Brain microvascular endothelial cell (primary cell): ENCODE measurements around the gene TRNAU1AP.

ENCODE experiments used
- DNase-seq: peaks from one replicate; pipeline ENCODE4 v3.0.0-alpha.2; 2020
- H3K27ac ChIP-seq: fragments of 250-450 bp; sonication (Bioruptor Pico); 2 replicates; pipeline ENCODE4 v1.5.1; 2020; ENCODE audit warnings: mild to moderate bottlenecking, moderate library complexity
- H3K27me3 ChIP-seq: fragments of 250-450 bp; sonication (Bioruptor Pico); replicated peaks from 2 replicates; pipeline ENCODE4 v1.5.1; 2020; ENCODE audit warnings: mild to moderate bottlenecking
- H3K36me3 ChIP-seq: fragments of 250-450 bp; sonication (Bioruptor Pico); replicated peaks from 2 replicates; pipeline ENCODE4 v1.5.1; 2020; ENCODE audit warnings: mild to moderate bottlenecking
- H3K4me3 ChIP-seq: 2 replicates; pipeline ENCODE4 v1.5.1; 2011; ENCODE audit warnings: low read depth, mild to moderate bottlenecking, control low read depth, low read length, moderate library complexity
- CTCF ChIP-seq: IDR thresholded peaks from 2 replicates; pipeline ENCODE4 v1.5.1; 2011; ENCODE audit warnings: low read depth, mild to moderate bottlenecking, moderate library complexity, low read length, control low read depth, inconsistent platforms; ENCODE audit errors: missing control alignments
- in situ Hi-C: cut with HindIII; loops from 2 replicates; pipeline ENCODE4 v1.10.0; 2017; ENCODE audit warnings: low sequenced_read_pairs, low pct_ligation_motif_present

TRNAU1AP gene

GRCh38 chr1:28577738-28578536 is 25.1 kb downstream of the TRNAU1AP start:
- DNase-seq = no peak

GRCh38 chr1:28578696-28579218 is 25.9 kb downstream of the TRNAU1AP start:
- Histone ChIP-seq H3K36me3 (peaks cover 48% of the 10 kb centered on the region), H3K27ac (no peak overlapping the region), H3K4me3 (no peak overlapping the region), H3K27me3 (no peaks in the 10 kb centered on the region)
- TF ChIP-seq CTCF = no peak
- no peak for DNase-seq
- in situ Hi-C loops = no loop called here

More at GRCh38 chr1:28577738-28578536, 25.1 kb downstream of the TRNAU1AP start:
- Histone ChIP-seq H3K27me3 (no peaks in the 10 kb centered on the region), H3K4me3 (no peak overlapping the region), H3K27ac (no peak overlapping the region), H3K36me3 (peaks cover 54% of the 10 kb centered on the region)
- in situ Hi-C loops = no loop called here
- TF ChIP-seq CTCF = no peak

GRCh38 chr1:28579401-28579800 is 26.5 kb downstream of the TRNAU1AP start:
- no peak for TF ChIP-seq CTCF
- peaks cover 46% of the 10 kb centered on the region for H3K36me3 ChIP-seq
- in situ Hi-C loops = no loop called here
- no peak overlapping the region for H3K27ac ChIP-seq
- H3K27me3 ChIP-seq = no peaks in the 10 kb centered on the region
- DNase-seq = no peak
- H3K4me3 ChIP-seq = peak overlapping the region; percentile 96

- TF ChIP-seq CTCF = peak; percentile 19
- in situ Hi-C loops = no loop called here
- Histone ChIP-seq H3K27ac (peak overlapping the region; percentile 68), H3K4me3 (peak overlapping the region; percentile 96), H3K36me3 (peaks cover 46% of the 10 kb centered on the region), H3K27me3 (no peaks in the 10 kb centered on the region)
- no peak for DNase-seq
Observed at GRCh38 chr1:28580722-28581530, 28.0 kb downstream of the TRNAU1AP start.

GRCh38 chr1:28581531-28582247 is 28.8 kb downstream of the TRNAU1AP start:
- no peak for TF ChIP-seq CTCF
- Histone ChIP-seq H3K27ac (peak overlapping the region; percentile 68), H3K27me3 (no peaks in the 10 kb centered on the region), H3K36me3 (peaks cover 43% of the 10 kb centered on the region), H3K4me3 (peak overlapping the region; percentile 96)
- in situ Hi-C loops = no loop called here
- DNase-seq = peak; percentile 96
